HL-60 (cell line): ENCODE measurements around the gene PDGFC.

Experiments used
- GABPA ChIP-seq: IDR thresholded peaks from 2 replicates; pipeline ENCODE4 v1.6.1; 2012; ENCODE audit warnings: low read depth
- POLR2AphosphoS5 ChIP-seq: IDR thresholded peaks from 2 replicates; pipeline ENCODE4 v1.6.1; 2012; ENCODE audit warnings: low read depth
- SPI1 ChIP-seq: IDR thresholded peaks from 2 replicates; pipeline ENCODE4 v1.6.1; 2012; ENCODE audit warnings: low read depth, mild to moderate bottlenecking, borderline replicate concordance
- TF ChIP-seq, protein P1 (sequence below): IDR thresholded peaks from one replicate; pipeline ENCODE4 v1.5.1; 2011; ENCODE audit warnings: low read length, control low read depth, inconsistent platforms; ENCODE audit not compliant: insufficient read depth
- TF ChIP-seq, protein P2 (sequence below): IDR thresholded peaks from 2 replicates; pipeline ENCODE4 v1.6.1; 2012; ENCODE audit warnings: low read depth; ENCODE audit not compliant: insufficient replicate concordance

DNA sequence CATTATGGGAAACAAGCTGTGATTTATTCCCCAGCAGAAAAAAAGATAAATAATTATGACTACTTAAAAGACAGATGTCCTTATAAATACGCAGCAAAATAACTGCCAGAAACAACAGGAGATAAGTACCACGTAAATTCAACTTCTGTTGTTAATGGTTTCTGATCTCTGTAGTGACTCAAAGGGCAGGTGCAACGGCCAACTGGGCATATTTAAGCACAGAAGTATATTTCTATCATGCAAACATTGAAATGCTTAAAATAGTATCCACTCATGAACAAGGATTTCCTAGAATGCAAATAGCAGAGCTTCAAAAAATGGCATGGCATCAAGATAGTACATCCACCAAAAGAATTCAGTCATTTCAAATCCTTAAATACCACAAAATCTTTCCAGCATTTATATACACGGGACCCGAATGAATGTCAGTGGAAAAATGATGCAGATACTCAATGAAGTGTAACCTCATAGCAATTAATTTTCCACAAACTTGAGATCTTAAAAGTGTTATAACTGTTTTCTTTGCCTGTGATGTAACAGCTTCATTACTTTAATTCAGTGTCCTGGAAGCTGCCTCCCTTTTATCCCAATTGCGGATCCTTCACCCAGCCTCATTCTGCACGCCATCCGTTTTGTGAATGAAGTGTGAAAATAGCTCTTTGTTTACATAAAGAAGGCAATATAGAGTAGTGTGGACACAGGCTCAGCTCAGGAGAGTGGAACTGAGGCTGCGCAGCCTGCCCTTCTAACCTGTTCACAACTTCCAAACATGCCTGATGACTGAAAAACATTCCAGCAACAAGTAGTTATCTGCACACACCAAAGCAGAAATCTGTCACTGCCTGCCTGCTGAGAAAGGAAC lies 10.2 kb downstream of the PDGFC start:
- TF ChIP-seq, protein P1, sequence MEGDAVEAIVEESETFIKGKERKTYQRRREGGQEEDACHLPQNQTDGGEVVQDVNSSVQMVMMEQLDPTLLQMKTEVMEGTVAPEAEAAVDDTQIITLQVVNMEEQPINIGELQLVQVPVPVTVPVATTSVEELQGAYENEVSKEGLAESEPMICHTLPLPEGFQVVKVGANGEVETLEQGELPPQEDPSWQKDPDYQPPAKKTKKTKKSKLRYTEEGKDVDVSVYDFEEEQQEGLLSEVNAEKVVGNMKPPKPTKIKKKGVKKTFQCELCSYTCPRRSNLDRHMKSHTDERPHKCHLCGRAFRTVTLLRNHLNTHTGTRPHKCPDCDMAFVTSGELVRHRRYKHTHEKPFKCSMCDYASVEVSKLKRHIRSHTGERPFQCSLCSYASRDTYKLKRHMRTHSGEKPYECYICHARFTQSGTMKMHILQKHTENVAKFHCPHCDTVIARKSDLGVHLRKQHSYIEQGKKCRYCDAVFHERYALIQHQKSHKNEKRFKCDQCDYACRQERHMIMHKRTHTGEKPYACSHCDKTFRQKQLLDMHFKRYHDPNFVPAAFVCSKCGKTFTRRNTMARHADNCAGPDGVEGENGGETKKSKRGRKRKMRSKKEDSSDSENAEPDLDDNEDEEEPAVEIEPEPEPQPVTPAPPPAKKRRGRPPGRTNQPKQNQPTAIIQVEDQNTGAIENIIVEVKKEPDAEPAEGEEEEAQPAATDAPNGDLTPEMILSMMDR: no peak
- no peak for TF ChIP-seq POLR2AphosphoS5
- no peak for TF ChIP-seq GABPA
- TF ChIP-seq, protein P2, sequence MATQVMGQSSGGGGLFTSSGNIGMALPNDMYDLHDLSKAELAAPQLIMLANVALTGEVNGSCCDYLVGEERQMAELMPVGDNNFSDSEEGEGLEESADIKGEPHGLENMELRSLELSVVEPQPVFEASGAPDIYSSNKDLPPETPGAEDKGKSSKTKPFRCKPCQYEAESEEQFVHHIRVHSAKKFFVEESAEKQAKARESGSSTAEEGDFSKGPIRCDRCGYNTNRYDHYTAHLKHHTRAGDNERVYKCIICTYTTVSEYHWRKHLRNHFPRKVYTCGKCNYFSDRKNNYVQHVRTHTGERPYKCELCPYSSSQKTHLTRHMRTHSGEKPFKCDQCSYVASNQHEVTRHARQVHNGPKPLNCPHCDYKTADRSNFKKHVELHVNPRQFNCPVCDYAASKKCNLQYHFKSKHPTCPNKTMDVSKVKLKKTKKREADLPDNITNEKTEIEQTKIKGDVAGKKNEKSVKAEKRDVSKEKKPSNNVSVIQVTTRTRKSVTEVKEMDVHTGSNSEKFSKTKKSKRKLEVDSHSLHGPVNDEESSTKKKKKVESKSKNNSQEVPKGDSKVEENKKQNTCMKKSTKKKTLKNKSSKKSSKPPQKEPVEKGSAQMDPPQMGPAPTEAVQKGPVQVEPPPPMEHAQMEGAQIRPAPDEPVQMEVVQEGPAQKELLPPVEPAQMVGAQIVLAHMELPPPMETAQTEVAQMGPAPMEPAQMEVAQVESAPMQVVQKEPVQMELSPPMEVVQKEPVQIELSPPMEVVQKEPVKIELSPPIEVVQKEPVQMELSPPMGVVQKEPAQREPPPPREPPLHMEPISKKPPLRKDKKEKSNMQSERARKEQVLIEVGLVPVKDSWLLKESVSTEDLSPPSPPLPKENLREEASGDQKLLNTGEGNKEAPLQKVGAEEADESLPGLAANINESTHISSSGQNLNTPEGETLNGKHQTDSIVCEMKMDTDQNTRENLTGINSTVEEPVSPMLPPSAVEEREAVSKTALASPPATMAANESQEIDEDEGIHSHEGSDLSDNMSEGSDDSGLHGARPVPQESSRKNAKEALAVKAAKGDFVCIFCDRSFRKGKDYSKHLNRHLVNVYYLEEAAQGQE: no peak
- TF ChIP-seq SPI1: no peak
